ENCODE results near the gene METTL13.

METTL13 gene

GRCh38 chr1:171787686-171788480 lies 6.4 kb downstream of the METTL13 start:
- peaks cover 27% of the 10 kb centered on the region for H3K79me2 ChIP-seq (ENCODE audit: control insufficient read depth, insufficient read depth, low read length)
- H3K79me1 ChIP-seq (ENCODE audit: low read length) = peaks cover 15% of the 10 kb centered on the region
- no peak overlapping the region for H2AK5ac ChIP-seq (ENCODE audit: low read length)
- H4K8ac ChIP-seq (ENCODE audit: low read depth, low read length) = no peak overlapping the region
- H3K4ac ChIP-seq (ENCODE audit: low read depth, low read length) = no peak overlapping the region
- H3K18ac ChIP-seq (ENCODE audit: low read length) = no peak overlapping the region
- no peak overlapping the region for H3K9ac ChIP-seq (ENCODE audit: low read length)
- H2BK15ac ChIP-seq (replicated peaks; ENCODE audit: low read depth) = no peak overlapping the region
- no peak overlapping the region for H4K5ac ChIP-seq (ENCODE audit: low read length)
- H3K4me3 ChIP-seq (ENCODE audit: low read length) = no peak overlapping the region
- no peak overlapping the region for H3K4me2 ChIP-seq (ENCODE audit: low read length)
- peaks cover 22% of the 10 kb centered on the region for H3K36me3 ChIP-seq (ENCODE audit: control insufficient read depth, insufficient read depth, low read length)
- H3K4me1 ChIP-seq (ENCODE audit: control insufficient read depth, low read depth, low read length) = no peaks in the 10 kb centered on the region
- no CpG with 5 or more reads among the region's 15 CpGs for whole genome bisulfite sequencing (ENCODE audit: extremely low coverage, insufficient coverage, low lambda C conversion rate)
- H2BK5ac ChIP-seq (ENCODE audit: low read length) = no peak overlapping the region
- H2BK120ac ChIP-seq (ENCODE audit: low read depth, low read length) = no peak overlapping the region
- no peak overlapping the region for H3K56ac ChIP-seq (ENCODE audit: low read length)
- no peak overlapping the region for H3K23ac ChIP-seq (ENCODE audit: low read length)
- no peak overlapping the region for H3K27ac ChIP-seq (ENCODE audit: low read depth, low read length)
- H3K27me3 ChIP-seq (ENCODE audit: insufficient read depth, low read length, poor library complexity) = no peaks in the 10 kb centered on the region
- no peak for DNase-seq

DNA sequence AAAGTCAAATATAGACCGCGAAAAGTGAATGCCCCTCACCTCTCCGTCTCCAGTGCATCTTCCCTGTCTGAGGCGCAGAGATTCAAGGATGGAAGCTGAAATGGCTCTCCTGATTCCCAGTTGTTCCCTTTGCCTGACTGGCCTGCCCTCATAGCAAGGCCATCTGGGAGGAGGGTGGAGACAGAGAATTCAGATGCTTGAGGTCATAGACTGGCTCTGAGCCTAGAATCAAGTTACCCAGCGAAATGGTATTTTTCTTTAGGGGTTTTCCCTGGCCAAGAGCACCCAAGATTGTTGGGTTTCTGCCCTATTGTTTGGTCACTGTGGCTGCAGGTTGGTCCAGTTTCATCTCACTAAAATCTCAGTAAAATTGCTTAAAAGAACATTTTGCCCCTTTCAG lies 7.2 kb downstream of the METTL13 start:
- no peak overlapping the region for H3K4me3 ChIP-seq (ENCODE audit: low read length)
- H3K23ac ChIP-seq (ENCODE audit: low read length) = no peak overlapping the region
- H4K8ac ChIP-seq (ENCODE audit: low read depth, low read length) = no peak overlapping the region
- no peaks in the 10 kb centered on the region for H3K27me3 ChIP-seq (ENCODE audit: insufficient read depth, low read length, poor library complexity)
- no peak overlapping the region for H4K5ac ChIP-seq (ENCODE audit: low read length)
- peaks cover 22% of the 10 kb centered on the region for H3K36me3 ChIP-seq (ENCODE audit: control insufficient read depth, insufficient read depth, low read length)
- no peak overlapping the region for H3K56ac ChIP-seq (ENCODE audit: low read length)
- H2BK120ac ChIP-seq (ENCODE audit: low read depth, low read length) = no peak overlapping the region
- peaks cover 20% of the 10 kb centered on the region for H3K79me2 ChIP-seq (ENCODE audit: control insufficient read depth, insufficient read depth, low read length)
- H3K4me1 ChIP-seq (ENCODE audit: control insufficient read depth, low read depth, low read length) = no peaks in the 10 kb centered on the region
- H3K18ac ChIP-seq (ENCODE audit: low read length) = no peak overlapping the region
- no peak overlapping the region for H2BK15ac ChIP-seq (replicated peaks; ENCODE audit: low read depth)
- WGBS (ENCODE audit: extremely low coverage, insufficient coverage, low lambda C conversion rate) = no CpG with 5 or more reads among the region's 5 CpGs
- H3K9ac ChIP-seq (ENCODE audit: low read length) = no peak overlapping the region
- H2BK5ac ChIP-seq (ENCODE audit: low read length) = no peak overlapping the region
- DNase-seq = no peak
- peaks cover 13% of the 10 kb centered on the region for H3K79me1 ChIP-seq (ENCODE audit: low read length)
- no peak overlapping the region for H2AK5ac ChIP-seq (ENCODE audit: low read length)
- H3K4ac ChIP-seq (ENCODE audit: low read depth, low read length) = no peak overlapping the region
- no peak overlapping the region for H3K4me2 ChIP-seq (ENCODE audit: low read length)
- no peak overlapping the region for H3K27ac ChIP-seq (ENCODE audit: low read depth, low read length)

GRCh38 chr1:171790318-171790717 lies 8.9 kb downstream of the METTL13 start:
- peaks cover 8% of the 10 kb centered on the region for H3K79me1 ChIP-seq (ENCODE audit: low read length)
- no peak overlapping the region for H2AK5ac ChIP-seq (ENCODE audit: low read length)
- no peak overlapping the region for H2BK5ac ChIP-seq (ENCODE audit: low read length)
- peaks cover 24% of the 10 kb centered on the region for H3K36me3 ChIP-seq (ENCODE audit: control insufficient read depth, insufficient read depth, low read length)
- H3K4me2 ChIP-seq (ENCODE audit: low read length) = no peak overlapping the region
- no peak overlapping the region for H3K4me3 ChIP-seq (ENCODE audit: low read length)
- WGBS (ENCODE audit: extremely low coverage, insufficient coverage, low lambda C conversion rate) = no CpG with 5 or more reads among the region's 6 CpGs
- H3K9ac ChIP-seq (ENCODE audit: low read length) = no peak overlapping the region
- H3K27me3 ChIP-seq (ENCODE audit: insufficient read depth, low read length, poor library complexity) = no peaks in the 10 kb centered on the region
- H3K56ac ChIP-seq (ENCODE audit: low read length) = no peak overlapping the region
- H3K79me2 ChIP-seq (ENCODE audit: control insufficient read depth, insufficient read depth, low read length) = peaks cover 7% of the 10 kb centered on the region
- no peak overlapping the region for H4K8ac ChIP-seq (ENCODE audit: low read depth, low read length)
- H4K5ac ChIP-seq (ENCODE audit: low read length) = no peak overlapping the region
- H3K23ac ChIP-seq (ENCODE audit: low read length) = no peak overlapping the region
- H3K18ac ChIP-seq (ENCODE audit: low read length) = no peak overlapping the region
- no peak overlapping the region for H3K4ac ChIP-seq (ENCODE audit: low read depth, low read length)
- no peak for DNase-seq
- H2BK15ac ChIP-seq (replicated peaks; ENCODE audit: low read depth) = no peak overlapping the region
- no peaks in the 10 kb centered on the region for H3K4me1 ChIP-seq (ENCODE audit: control insufficient read depth, low read depth, low read length)
- H2BK120ac ChIP-seq (ENCODE audit: low read depth, low read length) = no peak overlapping the region
- H3K27ac ChIP-seq (ENCODE audit: low read depth, low read length) = no peak overlapping the region

DNA sequence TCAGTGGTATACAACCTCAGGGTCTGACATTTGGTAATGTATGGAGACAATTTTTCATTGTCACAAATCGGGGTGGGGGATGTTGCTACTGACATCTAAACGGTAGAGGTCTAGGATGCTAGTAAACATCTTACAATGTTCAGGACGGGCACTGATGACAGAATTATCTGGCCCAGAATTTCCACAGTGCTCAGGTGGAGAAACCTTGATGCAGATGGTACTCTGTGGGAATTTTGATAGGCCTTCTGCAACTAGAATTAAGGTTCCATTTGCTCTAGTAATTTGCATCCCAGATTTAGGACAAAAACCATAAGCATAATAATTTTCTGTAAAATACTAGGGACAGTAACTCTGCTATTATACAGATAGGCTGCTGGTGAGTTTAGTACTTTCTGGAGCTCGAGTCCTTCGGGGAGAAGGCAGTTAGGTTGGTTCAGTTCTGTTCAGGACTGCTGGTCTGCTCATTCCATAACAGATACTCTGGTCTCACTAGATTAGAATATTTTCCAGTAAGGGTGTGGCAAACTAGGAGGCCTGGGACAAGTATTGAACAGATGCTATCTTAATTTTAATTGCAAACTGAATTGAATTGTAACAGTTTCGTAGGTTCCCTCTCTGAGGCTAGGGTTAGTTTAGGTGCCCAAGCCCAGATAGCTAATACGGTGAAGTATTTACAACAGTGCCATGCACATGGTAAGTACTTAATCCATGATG lies 11.4 kb downstream of the METTL13 start:
- Histone ChIP-seq H4K5ac (ENCODE audit: low read length) (no peak overlapping the region), H3K18ac (ENCODE audit: low read length) (no peak overlapping the region), H3K4me2 (ENCODE audit: low read length) (no peak overlapping the region), H2BK120ac (ENCODE audit: low read depth, low read length) (no peak overlapping the region), H3K4me3 (ENCODE audit: low read length) (no peak overlapping the region), H3K23ac (ENCODE audit: low read length) (no peak overlapping the region), H2BK15ac (replicated peaks; ENCODE audit: low read depth) (no peak overlapping the region), H3K9ac (ENCODE audit: low read length) (no peak overlapping the region), H3K36me3 (ENCODE audit: control insufficient read depth, insufficient read depth, low read length) (peaks cover 23% of the 10 kb centered on the region), H4K8ac (ENCODE audit: low read depth, low read length) (no peak overlapping the region), H3K79me1 (ENCODE audit: low read length) (peaks cover 7% of the 10 kb centered on the region), H2BK5ac (ENCODE audit: low read length) (no peak overlapping the region), H2AK5ac (ENCODE audit: low read length) (no peak overlapping the region), H3K79me2 (ENCODE audit: control insufficient read depth, insufficient read depth, low read length) (peaks cover 2% of the 10 kb centered on the region), H3K4ac (ENCODE audit: low read depth, low read length) (no peak overlapping the region), H3K4me1 (ENCODE audit: control insufficient read depth, low read depth, low read length) (no peaks in the 10 kb centered on the region), H3K27me3 (ENCODE audit: insufficient read depth, low read length, poor library complexity) (no peaks in the 10 kb centered on the region), H3K56ac (ENCODE audit: low read length) (no peak overlapping the region), H3K27ac (ENCODE audit: low read depth, low read length) (no peak overlapping the region)
- no peak for DNase-seq
- no CpG with 5 or more reads among the region's 7 CpGs for WGBS (ENCODE audit: extremely low coverage, insufficient coverage, low lambda C conversion rate)

DNA sequence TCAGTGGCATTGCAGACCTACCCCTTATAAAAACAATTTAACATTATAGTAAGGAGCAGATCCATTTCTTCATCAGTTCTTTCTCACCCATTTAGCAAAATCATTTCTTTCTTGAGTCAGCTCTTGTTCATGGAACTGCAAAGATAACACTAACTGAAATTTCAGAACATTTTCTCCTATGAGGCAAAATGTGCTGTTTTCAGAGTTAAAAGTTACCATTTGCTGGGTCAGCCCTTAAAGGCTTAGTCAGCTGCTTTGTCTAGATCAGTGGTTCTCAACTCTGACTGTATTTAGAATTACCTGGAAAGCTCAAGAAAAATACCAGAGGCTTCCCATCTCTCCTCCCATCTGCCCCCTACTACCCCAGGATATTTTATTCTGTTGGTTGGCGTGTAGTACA lies 12.2 kb downstream of the METTL13 start:
- H3K79me1 ChIP-seq (ENCODE audit: low read length) = peaks cover 7% of the 10 kb centered on the region
- H3K9ac ChIP-seq (ENCODE audit: low read length) = no peak overlapping the region
- H3K36me3 ChIP-seq (ENCODE audit: control insufficient read depth, insufficient read depth, low read length) = peaks cover 20% of the 10 kb centered on the region
- no peak overlapping the region for H4K8ac ChIP-seq (ENCODE audit: low read depth, low read length)
- no peak overlapping the region for H3K4ac ChIP-seq (ENCODE audit: low read depth, low read length)
- H3K27me3 ChIP-seq (ENCODE audit: insufficient read depth, low read length, poor library complexity) = no peaks in the 10 kb centered on the region
- no peak overlapping the region for H3K23ac ChIP-seq (ENCODE audit: low read length)
- no peak overlapping the region for H2AK5ac ChIP-seq (ENCODE audit: low read length)
- peaks cover 2% of the 10 kb centered on the region for H3K79me2 ChIP-seq (ENCODE audit: control insufficient read depth, insufficient read depth, low read length)
- H3K56ac ChIP-seq (ENCODE audit: low read length) = no peak overlapping the region
- whole genome bisulfite sequencing (ENCODE audit: extremely low coverage, insufficient coverage, low lambda C conversion rate) = no CpG with 5 or more reads among the region's 1 CpG
- no peak overlapping the region for H2BK15ac ChIP-seq (replicated peaks; ENCODE audit: low read depth)
- H2BK120ac ChIP-seq (ENCODE audit: low read depth, low read length) = no peak overlapping the region
- no peak overlapping the region for H3K18ac ChIP-seq (ENCODE audit: low read length)
- no peak overlapping the region for H4K5ac ChIP-seq (ENCODE audit: low read length)
- no peak overlapping the region for H3K4me2 ChIP-seq (ENCODE audit: low read length)
- no peak overlapping the region for H3K4me3 ChIP-seq (ENCODE audit: low read length)
- no peaks in the 10 kb centered on the region for H3K4me1 ChIP-seq (ENCODE audit: control insufficient read depth, low read depth, low read length)
- no peak overlapping the region for H3K27ac ChIP-seq (ENCODE audit: low read depth, low read length)
- no peak for DNase-seq
- no peak overlapping the region for H2BK5ac ChIP-seq (ENCODE audit: low read length)

Data from mesendoderm (in vitro differentiated cells).